ENCODE measurements around the gene CD69.

CD69 gene

GRCh38 chr12:9779209-9779608, 18.5 kb upstream of the CD69 start:
- no peak for DNase-seq

DNA sequence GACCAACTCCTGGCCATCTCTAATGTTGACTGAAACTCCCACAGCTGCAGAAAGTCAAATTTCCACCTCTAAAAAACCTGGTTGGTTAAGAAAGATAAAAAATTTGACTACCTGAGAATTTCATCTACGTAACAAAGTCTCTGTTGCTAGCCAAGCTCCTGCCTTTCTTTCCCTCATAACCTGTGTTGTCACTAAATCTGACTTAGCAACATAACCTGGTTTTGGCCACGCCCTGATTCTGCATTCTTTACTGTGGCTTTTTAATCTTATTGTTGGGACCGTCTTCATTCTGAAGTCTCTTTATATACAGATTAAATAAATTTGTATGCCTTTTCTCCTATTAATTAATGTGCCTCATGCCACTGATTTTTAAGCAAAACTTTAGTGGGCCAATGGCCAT, 16.1 kb upstream of the CD69 start:
- no peak for DNase-seq

- DNase-seq: no peak
Measured at GRCh38 chr12:9773216-9773877, 12.6 kb upstream of the CD69 start.

- no peak for DNase-seq
Measured at GRCh38 chr12:9763025-9763424, 2.3 kb upstream of the CD69 start.

DNA sequence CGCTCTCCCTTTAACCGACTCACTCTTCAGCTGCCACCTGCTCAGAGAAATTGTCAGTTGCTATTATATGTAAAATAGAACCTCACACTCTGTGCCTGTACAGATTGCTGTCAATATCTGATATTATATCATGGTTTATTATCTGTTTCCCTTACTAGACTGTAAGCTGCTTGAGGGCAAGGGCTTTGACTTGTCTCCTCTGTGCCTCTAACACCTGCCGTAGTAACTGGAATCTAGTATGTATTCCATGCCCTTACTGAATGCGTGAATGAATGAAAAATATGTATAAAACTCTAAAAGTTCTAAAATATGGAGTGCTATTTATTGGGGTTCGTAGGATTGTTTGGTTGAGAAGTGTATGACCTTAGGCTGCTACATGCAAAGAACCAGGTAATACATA, 1.7 kb upstream of the CD69 start:
- no peak for DNase-seq

DNA sequence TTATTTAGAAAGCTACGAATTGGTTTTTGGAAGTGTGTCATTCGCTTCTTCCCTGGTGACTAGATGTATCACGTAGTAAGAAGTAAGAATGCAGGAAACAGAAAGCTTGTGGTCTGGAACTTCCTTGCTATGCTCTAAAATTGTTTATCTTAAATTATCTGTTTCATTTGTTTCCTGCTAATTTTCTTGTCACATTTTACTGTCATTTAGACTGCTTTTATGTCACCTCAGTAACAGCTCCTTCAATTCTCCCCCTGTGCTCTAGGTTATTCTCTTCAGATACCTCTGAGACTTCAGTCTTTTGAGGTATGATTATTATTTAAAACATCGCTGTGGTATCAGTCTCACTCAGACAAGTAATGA, 699 bp upstream of the CD69 start:
- DNase-seq: no peak

- DNase-seq: no peak
Measured at GRCh38 chr12:9760120-9760519, 581 bp downstream of the CD69 start.

- DNase-seq: no peak
Measured at GRCh38 chr12:9759694-9760093, 1.0 kb downstream of the CD69 start.

GRCh38 chr12:9758119-9758518, 2.6 kb downstream of the CD69 start:
- DNase-seq: no peak

DNA sequence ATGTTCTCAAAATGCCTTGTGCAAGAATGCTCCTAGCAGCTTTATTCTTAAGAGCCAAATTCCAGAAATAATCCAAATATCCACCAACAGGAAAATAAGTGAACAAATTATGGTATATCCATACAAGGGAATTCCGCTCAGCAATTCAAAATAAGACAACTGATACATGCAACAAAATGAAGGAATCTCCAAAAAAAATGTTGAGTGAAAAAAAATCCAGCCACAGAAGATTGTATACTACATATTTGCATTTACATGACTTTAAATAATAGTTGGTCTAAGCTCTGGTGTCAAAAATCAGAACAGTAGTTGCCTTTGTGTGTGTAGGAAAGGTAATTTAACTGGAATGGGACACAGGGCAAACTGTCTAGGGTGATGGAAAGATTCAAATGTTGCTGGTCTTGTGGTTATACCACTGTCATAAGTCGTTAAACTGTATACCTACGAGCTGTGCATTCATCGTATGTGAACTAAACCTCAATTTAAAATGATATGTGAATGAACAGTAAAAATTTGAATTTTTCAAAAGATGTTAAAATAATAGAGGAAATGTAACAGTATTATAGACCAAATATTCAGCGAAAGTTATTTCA, 3.2 kb downstream of the CD69 start:
- no peak for DNase-seq

DNA sequence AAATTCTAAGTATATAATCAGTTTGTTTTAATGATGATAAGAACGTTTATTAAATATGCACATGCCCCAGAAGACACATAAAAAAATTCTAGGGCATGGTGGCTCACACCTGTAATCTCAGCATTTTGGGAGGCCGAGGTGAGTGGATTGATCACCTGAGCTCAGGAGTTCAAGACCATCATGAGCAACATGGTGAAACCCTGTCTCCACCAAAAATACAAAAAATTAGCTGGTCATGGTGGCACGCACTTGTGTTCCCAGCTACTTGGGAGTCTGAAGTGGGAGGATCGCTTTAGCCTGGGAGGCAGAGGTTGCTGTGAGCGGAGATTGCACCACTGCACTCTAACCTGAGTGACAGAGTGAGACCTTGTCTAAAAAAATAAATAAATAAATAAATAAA, 4.0 kb downstream of the CD69 start:
- no peak for DNase-seq

GRCh38 chr12:9756170-9756569, 4.5 kb downstream of the CD69 start:
- no peak for DNase-seq

DNA sequence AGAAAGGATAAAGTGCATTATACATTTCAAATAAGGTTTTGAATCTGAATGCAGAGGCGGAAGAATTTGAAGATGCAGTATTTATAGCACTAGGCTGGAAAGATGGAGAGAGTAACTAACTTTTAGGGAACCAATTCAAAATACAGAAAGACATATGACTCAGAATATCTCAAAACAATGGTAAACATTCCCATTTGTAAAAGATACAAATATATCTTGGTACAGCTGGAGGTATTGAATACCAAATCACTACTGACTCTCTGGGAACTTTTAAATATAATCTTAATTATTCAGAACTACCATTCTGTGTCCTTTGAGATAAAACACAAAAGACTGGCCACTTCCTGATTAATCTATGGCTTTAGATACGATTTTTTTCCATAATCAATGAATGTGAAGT, 5.1 kb downstream of the CD69 start:
- no peak for DNase-seq

GRCh38 chr12:9755035-9755434, 5.7 kb downstream of the CD69 start:
- no peak for DNase-seq

GRCh38 chr12:9754099-9754927, 6.4 kb downstream of the CD69 start:
- DNase-seq: no peak

DNA sequence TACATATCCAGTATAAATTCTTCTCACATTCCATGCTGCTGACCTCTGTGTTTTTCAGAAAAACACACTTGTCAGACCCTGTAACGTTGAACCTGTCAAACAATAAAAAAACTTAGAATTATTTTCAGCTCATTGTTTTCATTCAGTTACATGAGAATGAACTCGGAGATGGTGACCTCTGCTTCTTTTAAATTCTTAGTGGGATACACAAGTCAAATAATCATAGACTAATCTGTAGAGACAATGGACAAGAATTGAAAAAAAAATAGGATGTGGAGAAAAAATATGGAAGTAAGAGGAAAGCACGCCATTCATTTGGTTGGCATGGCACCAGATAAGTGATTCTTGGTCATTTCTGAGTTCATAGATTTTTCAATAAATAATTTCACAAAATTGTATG, 7.2 kb downstream of the CD69 start:
- no peak for DNase-seq

GRCh38 chr12:9753073-9753472, 7.6 kb downstream of the CD69 start:
- DNase-seq: no peak

DNA sequence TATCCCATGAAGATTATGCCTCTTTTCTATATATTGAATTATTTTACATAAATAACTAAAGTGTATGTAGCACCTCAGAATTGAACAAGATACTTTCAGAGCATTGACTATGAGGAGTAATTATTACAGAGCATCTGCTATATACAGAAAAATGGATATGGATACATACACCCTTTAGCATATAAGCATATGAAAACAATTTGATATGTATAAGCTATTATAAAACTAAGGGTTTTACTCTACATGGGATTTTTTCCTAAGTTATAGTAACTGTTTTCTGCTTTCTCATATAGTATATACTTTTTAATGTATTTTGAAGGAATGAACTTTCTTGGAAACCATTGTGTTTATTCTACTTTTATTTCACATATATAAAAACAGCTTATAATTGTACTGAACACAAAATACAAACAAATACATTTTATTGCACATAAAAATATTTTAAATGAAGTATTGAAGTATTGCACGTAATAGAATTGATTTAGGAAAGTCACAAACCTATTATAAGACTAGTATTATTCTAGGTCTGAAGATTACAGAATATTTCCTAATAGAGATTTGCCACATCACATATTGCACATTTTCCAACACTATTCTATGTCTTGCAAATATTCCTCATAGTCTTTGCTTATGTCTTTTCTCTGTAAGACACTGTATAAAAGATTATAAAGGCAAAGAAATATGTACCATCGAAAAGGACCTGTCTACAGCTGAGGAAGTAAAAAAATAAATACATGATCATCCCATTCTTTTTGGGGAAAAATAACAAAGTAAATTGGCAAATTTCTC, 8.4 kb downstream of the CD69 start:
- no peak for DNase-seq

DNA sequence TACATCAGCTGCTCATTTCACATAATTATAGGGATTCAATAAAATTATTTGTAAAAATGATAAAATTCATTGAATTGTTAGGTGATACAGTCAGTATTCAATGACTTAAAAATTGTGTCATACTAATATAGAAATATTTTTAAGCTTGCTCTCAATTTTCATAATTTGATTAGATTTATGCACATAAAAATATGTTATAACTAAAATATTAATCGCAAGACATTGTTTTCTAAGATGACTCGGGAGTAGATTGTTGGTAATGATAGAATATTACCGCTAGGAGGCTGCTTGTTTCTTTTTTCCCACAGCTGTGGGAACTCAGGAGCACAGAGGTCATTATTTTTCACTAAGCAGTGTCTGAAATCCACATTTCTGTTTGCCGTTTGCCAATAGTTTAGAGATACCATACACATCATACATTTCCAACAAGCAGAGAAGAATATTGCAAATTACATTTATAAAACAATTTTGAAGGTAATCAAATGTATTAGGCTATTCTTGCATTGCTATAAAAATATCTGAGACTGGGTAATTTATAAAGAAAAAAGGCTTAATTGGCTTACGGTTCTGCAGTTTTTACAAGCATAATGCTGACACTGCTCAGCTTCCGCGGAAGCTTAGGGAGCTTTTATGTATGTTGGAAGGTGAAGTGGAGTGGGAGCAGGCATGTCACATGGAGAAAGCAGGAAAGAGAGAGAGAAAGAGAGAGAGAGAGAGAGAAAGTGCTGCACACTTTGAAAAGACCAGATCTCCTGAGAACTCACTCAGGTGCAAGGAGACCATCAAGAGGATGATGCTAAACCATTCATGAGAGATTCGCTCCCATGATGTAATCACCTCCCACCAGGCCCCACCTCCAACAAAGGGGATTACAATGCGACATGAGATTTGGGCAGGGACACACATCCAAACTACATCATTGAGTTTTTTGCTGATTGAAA, 9.2 kb downstream of the CD69 start:
- DNase-seq: peak in 1 of 2 experiments; percentile 65

- DNase-seq: peak; percentile 31 to 79
Measured at GRCh38 chr12:9750276-9751203, 10.2 kb downstream of the CD69 start.

GRCh38 chr12:9749640-9750039, 11.1 kb downstream of the CD69 start:
- no peak for DNase-seq

All from SW 1271 (cell line).